ENCODE results near the gene OTOG.

OTOG gene

DNA sequence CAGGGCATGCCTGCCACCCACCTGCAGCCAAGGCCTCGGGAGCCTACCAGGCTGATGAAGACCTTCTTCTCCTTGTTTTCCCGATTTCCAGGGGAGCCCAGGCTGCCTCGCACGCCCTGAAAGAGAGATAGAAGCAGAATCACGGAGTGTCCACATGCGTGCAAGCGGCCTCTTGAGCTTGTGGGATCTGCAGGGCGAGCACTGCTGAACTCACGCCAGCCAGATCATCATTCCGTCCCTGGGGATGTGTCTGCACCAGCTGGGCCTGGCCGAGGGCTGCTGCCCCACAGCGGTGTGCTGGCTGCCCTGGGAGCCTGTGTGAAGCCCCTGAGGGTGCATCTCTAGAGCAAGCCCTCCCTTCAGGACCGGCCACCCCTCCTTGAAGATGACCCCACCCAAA, 20.7 kb upstream of the OTOG start:
- no peaks in the 10 kb centered on the region for H3K36me3 ChIP-seq (ENCODE audit: control insufficient read depth in 2 of 2, insufficient read depth in 1 of 2, low read length in 2 of 2)
- POLR2A ChIA-PET = no interaction called here
- H3K27ac ChIP-seq (ENCODE audit: extremely low read depth, low read depth, low read length) = no peak overlapping the region
- no peak for TF ChIP-seq ZXDB (tag by site-specific recombination; IDR thresholded peaks at IDR 0.05)
- TF ChIP-seq ZNF561 (tag by site-specific recombination; IDR thresholded peaks at IDR 0.05; ENCODE audit: borderline replicate concordance) = no peak
- no peak for TF ChIP-seq EGR2 (tag by site-specific recombination; IDR thresholded peaks at IDR 0.05; ENCODE audit: low read depth)
- no peak for TF ChIP-seq ZNF140 (tag by site-specific recombination; IDR thresholded peaks at IDR 0.05)
- no peak for TF ChIP-seq ZNF776 (tag by site-specific recombination; IDR thresholded peaks at IDR 0.05; ENCODE audit: borderline replicate concordance)
- TF ChIP-seq ZNF366 (tag by site-specific recombination; conservative IDR thresholded peaks at IDR 0.05) = no peak
- CTCF ChIA-PET = interaction anchor here (0.6 to 8.8 kb wide), 4 partner anchors 10 to 140 kb away, joined by 3 to 192 read pairs (median 66); partner anchors contain the start of gene KCNJ11
- H3K4me1 ChIP-seq (ENCODE audit: control insufficient read depth, insufficient read depth, low read length) = no peaks in the 10 kb centered on the region
- no peak overlapping the region for H3K4me3 ChIP-seq (ENCODE audit: low read depth, low read length)
- no peaks in the 10 kb centered on the region for H3K9me3 ChIP-seq (ENCODE audit: control insufficient read depth, insufficient read depth, low read depth, low read length)

- Histone ChIP-seq H3K4me3 (ENCODE audit: low read depth, low read length) (no peak overlapping the region), H3K4me1 (ENCODE audit: control insufficient read depth, insufficient read depth, low read length) (no peaks in the 10 kb centered on the region), H3K9me3 (ENCODE audit: control insufficient read depth, insufficient read depth, low read depth, low read length) (no peaks in the 10 kb centered on the region), H3K27ac (ENCODE audit: extremely low read depth, low read depth, low read length) (no peak overlapping the region), H3K36me3 (ENCODE audit: control insufficient read depth in 2 of 2, insufficient read depth in 1 of 2, low read length in 2 of 2) (no peaks in the 10 kb centered on the region)
- TF ChIP-seq, protein P1, sequence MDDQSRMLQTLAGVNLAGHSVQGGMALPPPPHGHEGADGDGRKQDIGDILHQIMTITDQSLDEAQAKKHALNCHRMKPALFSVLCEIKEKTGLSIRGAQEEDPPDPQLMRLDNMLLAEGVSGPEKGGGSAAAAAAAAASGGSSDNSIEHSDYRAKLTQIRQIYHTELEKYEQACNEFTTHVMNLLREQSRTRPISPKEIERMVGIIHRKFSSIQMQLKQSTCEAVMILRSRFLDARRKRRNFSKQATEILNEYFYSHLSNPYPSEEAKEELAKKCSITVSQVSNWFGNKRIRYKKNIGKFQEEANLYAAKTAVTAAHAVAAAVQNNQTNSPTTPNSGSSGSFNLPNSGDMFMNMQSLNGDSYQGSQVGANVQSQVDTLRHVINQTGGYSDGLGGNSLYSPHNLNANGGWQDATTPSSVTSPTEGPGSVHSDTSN (CRISPR knock-in tag; IDR thresholded peaks at IDR 0.05) = no peak
- TF ChIP-seq RBAK (tag by site-specific recombination; IDR thresholded peaks at IDR 0.05) (no peak), ZNF621 (tag by site-specific recombination; IDR thresholded peaks at IDR 0.05) (no peak), ZNF211 (tag by site-specific recombination; IDR thresholded peaks at IDR 0.05; ENCODE audit: low read depth) (no peak), ZNF184 (tag by site-specific recombination; IDR thresholded peaks at IDR 0.05) (no peak), ZNF280C (tag by site-specific recombination; IDR thresholded peaks at IDR 0.05) (no peak), ZNF785 (tag by site-specific recombination; IDR thresholded peaks at IDR 0.05) (no peak), SCRT2 (tag by site-specific recombination; IDR thresholded peaks at IDR 0.05) (no peak), ZNF670 (tag by site-specific recombination; IDR thresholded peaks at IDR 0.05; ENCODE audit: low read depth) (no peak), ZNF521 (tag by site-specific recombination; IDR thresholded peaks at IDR 0.05) (no peak), ZNF701 (tag by site-specific recombination; IDR thresholded peaks at IDR 0.05) (no peak), ZNF624 (tag by site-specific recombination; IDR thresholded peaks at IDR 0.05) (no peak)
- ChIA-PET CTCF (interaction anchor here (0.6 to 8.8 kb wide), 33 partner anchors 11 to 430 kb away, joined by 3 to 192 read pairs (median 5); partner anchors contain the start of genes ABCC8, KCNJ11 and MYOD1), POLR2A (interaction anchor here (0.9 to 1.7 kb wide), 3 partner anchors 139 to 143 kb away, joined by 3 to 6 read pairs (median 6); partner anchors contain the start of gene KCNJ11)
These were observed 20.0 kb upstream of the OTOG start for GRCh38 chr11:17526931-17527627.

DNA sequence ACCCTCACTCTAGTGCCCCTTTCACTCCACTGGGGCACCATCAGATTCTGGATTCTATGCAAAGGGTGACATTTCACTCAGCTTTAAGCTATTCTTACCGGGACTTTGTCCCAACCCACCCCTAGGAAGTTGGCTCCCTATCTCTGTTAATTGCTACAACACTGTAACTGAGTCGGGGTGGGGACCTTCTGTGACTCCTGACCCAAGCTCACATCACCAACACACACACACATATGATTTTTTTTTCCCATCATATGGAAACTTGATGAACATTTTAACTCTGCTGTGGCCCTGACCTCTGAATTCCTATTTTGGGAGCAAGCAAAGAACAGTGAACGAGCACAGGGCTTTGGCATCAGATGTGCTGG, 19.4 kb upstream of the OTOG start:
- Histone ChIP-seq H3K4me3 (ENCODE audit: low read depth, low read length) (no peak overlapping the region), H3K4me1 (ENCODE audit: control insufficient read depth, insufficient read depth, low read length) (no peaks in the 10 kb centered on the region), H3K9me3 (ENCODE audit: control insufficient read depth, insufficient read depth, low read depth, low read length) (no peaks in the 10 kb centered on the region), H3K27ac (ENCODE audit: extremely low read depth, low read depth, low read length) (no peak overlapping the region), H3K36me3 (ENCODE audit: control insufficient read depth in 2 of 2, insufficient read depth in 1 of 2, low read length in 2 of 2) (no peaks in the 10 kb centered on the region)
- ChIA-PET CTCF (interaction anchor here (0.6 to 8.8 kb wide), 59 partner anchors 10 to 1311 kb away, joined by 3 to 192 read pairs (median 4); partner anchors contain the start of genes ABCC8, KCNJ11, MYOD1 and OTOG), POLR2A (interaction anchor here (0.7 to 1.7 kb wide), 4 partner anchors 15 to 144 kb away, joined by 3 to 6 read pairs (median 4); partner anchors contain the start of gene KCNJ11)
- no peak for TF ChIP-seq KLF8 (tag by site-specific recombination; IDR thresholded peaks at IDR 0.05)
- no peak for TF ChIP-seq EGR2 (tag by site-specific recombination; IDR thresholded peaks at IDR 0.05; ENCODE audit: low read depth)
- no peak for TF ChIP-seq ZNF660 (tag by site-specific recombination; IDR thresholded peaks at IDR 0.05)
- TF ChIP-seq ZNF521 (tag by site-specific recombination; IDR thresholded peaks at IDR 0.05) = no peak
- no peak for TF ChIP-seq ZNF670 (tag by site-specific recombination; IDR thresholded peaks at IDR 0.05; ENCODE audit: low read depth)
- no peak for TF ChIP-seq SP3 (tag by site-specific recombination; IDR thresholded peaks at IDR 0.05)
- TF ChIP-seq, protein P2, sequence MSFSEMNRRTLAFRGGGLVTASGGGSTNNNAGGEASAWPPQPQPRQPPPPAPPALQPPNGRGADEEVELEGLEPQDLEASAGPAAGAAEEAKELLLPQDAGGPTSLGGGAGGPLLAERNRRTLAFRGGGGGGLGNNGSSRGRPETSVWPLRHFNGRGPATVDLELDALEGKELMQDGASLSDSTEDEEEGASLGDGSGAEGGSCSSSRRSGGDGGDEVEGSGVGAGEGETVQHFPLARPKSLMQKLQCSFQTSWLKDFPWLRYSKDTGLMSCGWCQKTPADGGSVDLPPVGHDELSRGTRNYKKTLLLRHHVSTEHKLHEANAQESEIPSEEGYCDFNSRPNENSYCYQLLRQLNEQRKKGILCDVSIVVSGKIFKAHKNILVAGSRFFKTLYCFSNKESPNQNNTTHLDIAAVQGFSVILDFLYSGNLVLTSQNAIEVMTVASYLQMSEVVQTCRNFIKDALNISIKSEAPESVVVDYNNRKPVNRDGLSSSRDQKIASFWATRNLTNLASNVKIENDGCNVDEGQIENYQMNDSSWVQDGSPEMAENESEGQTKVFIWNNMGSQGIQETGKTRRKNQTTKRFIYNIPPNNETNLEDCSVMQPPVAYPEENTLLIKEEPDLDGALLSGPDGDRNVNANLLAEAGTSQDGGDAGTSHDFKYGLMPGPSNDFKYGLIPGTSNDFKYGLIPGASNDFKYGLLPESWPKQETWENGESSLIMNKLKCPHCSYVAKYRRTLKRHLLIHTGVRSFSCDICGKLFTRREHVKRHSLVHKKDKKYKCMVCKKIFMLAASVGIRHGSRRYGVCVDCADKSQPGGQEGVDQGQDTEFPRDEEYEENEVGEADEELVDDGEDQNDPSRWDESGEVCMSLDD (tag by site-specific recombination; IDR thresholded peaks at IDR 0.05) = no peak
- TF ChIP-seq ZBTB8A (tag by site-specific recombination; IDR thresholded peaks at IDR 0.05) = no peak
- no peak for TF ChIP-seq ZNF184 (tag by site-specific recombination; IDR thresholded peaks at IDR 0.05)
- TF ChIP-seq PRDM1 (tag by site-specific recombination; IDR thresholded peaks at IDR 0.05) = no peak
- TF ChIP-seq ZFP37 (tag by site-specific recombination; IDR thresholded peaks at IDR 0.05) = no peak
- no peak for TF ChIP-seq ZNF174 (tag by site-specific recombination; IDR thresholded peaks at IDR 0.05)
- TF ChIP-seq ZSCAN30 (tag by site-specific recombination; IDR thresholded peaks at IDR 0.05) = no peak

Data from HEK293 (cell line).